OCI-LY1 (cell line): ENCODE results near the gene FHL2.

Source experiments
- EZH2 ChIP-seq: fragments of 200-600 bp; sonication (generic), shearing (Covaris generic); IDR thresholded peaks from 2 replicates; pipeline ENCODE4 v1.8.0; 2017; ENCODE audit warnings: borderline replicate concordance, mixed run types, mild to moderate bottlenecking, antibody characterized with exemption, low read length, moderate library complexity, mixed read lengths
- TF ChIP-seq, protein P1 (sequence below): fragments of 200-600 bp; sonication (generic), shearing (Covaris generic); IDR thresholded peaks from 2 replicates; pipeline ENCODE4 v1.5.1; 2017; ENCODE audit warnings: mild to moderate bottlenecking, antibody characterized with exemption, low read length, moderate library complexity, mixed read lengths

DNA sequence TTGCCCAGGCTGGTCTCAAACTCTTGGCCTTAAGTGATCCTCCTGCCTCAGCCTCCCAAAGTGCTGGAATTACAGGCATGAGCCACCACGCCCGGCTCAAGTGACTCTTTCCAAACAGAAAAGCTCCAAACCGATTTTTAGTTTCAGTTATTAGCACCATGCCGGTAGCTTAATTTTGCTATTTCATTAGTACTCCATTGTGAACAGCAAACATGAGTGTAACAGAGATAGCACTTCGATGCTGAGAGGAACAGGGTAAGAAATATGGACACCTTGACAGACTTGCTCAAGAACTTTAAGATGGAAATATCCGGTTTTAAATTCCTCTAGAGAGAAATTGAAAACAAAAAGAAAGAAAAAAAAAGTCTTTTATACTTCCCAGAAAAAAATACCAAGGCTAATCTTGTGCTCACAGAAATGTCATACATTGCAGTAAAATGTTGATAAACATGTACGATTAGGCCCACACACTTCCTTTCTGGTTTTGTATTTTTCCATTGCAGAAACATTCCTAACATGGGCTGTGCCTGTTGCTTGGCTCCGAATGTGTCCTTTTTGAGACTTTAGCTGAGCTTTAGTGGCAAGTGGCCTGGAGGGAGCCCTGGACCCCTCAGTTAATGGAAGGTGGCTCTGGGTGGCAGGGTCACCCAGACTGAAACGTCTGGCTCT lies 18.3 kb downstream of the FHL2 start:
- TF ChIP-seq, protein P1, sequence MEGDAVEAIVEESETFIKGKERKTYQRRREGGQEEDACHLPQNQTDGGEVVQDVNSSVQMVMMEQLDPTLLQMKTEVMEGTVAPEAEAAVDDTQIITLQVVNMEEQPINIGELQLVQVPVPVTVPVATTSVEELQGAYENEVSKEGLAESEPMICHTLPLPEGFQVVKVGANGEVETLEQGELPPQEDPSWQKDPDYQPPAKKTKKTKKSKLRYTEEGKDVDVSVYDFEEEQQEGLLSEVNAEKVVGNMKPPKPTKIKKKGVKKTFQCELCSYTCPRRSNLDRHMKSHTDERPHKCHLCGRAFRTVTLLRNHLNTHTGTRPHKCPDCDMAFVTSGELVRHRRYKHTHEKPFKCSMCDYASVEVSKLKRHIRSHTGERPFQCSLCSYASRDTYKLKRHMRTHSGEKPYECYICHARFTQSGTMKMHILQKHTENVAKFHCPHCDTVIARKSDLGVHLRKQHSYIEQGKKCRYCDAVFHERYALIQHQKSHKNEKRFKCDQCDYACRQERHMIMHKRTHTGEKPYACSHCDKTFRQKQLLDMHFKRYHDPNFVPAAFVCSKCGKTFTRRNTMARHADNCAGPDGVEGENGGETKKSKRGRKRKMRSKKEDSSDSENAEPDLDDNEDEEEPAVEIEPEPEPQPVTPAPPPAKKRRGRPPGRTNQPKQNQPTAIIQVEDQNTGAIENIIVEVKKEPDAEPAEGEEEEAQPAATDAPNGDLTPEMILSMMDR = no peak
- no peak for TF ChIP-seq EZH2
